Fibroblast of lung (primary cell): ENCODE measurements around the gene GTPBP6.

Experiments
- EZH2 ChIP-seq: IDR thresholded peaks from 2 replicates; pipeline ENCODE4 v1.5.1; 2012; ENCODE audit warnings: low read length, control low read depth, mild to moderate bottlenecking; ENCODE audit errors: missing control alignments
- TF ChIP-seq, protein P1 (sequence below), 2 donors: IDR thresholded peaks in 1 of 2; conservative IDR thresholded peaks in 1 of 2; 1 replicate in 1 of 2; 2 replicates in 1 of 2; pipeline ENCODE4 v1.5.1; 2011 to 2012; ENCODE audit warnings: low read length in 2 of 2, control low read depth in 1 of 2, inconsistent platforms in 1 of 2, low read depth in 1 of 2, mild to moderate bottlenecking in 1 of 2

DNA sequence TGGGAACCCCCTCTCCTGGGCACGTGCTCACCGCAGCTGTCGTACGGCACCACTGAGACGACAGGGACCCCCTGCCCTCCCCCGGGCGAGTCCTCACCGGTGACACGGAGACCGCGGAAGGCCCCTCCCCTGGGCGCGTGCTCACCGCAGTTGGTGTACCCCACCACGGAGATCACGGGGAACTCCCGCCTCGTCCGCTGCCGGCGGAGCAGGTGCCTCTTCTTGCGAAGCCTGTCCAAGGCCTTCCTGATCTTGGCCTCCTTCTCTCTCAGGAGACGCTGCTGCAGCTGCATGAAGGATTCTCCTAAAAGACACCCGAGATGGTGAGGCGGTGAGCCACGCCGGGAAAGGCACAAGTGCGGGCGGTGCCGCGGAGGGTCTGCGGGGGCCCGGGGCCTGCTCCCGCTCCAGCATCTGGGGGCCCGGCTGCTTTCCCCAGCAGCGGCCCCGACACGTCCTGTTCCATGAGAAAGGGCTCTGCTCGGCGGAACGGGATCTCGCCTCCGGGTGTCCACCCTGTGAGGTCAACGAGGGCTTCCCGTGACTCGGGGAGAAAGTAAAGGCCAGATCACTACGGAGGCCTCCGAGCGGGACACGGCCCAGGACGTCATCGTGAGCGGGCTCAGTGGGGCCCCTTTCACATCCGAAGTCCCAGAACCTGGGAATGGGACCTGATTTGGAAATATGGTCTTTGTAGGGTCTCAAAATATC is 5.8 kb downstream of the GTPBP6 start:
- TF ChIP-seq, protein P1, sequence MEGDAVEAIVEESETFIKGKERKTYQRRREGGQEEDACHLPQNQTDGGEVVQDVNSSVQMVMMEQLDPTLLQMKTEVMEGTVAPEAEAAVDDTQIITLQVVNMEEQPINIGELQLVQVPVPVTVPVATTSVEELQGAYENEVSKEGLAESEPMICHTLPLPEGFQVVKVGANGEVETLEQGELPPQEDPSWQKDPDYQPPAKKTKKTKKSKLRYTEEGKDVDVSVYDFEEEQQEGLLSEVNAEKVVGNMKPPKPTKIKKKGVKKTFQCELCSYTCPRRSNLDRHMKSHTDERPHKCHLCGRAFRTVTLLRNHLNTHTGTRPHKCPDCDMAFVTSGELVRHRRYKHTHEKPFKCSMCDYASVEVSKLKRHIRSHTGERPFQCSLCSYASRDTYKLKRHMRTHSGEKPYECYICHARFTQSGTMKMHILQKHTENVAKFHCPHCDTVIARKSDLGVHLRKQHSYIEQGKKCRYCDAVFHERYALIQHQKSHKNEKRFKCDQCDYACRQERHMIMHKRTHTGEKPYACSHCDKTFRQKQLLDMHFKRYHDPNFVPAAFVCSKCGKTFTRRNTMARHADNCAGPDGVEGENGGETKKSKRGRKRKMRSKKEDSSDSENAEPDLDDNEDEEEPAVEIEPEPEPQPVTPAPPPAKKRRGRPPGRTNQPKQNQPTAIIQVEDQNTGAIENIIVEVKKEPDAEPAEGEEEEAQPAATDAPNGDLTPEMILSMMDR (conservative IDR thresholded peaks at IDR 0.05 in 1 of 2, IDR thresholded peaks at IDR 0.05 in 1 of 2; ENCODE audit: low read depth in 1 of 2, low read length in 2 of 2): no peak
- no peak for TF ChIP-seq EZH2
